Measurements from ENCODE around the gene FOXL2NB.
A peak's percentile ranks its signal among the peaks of the same experiment; 100 is the strongest.

Gene FOXL2NB

DNA sequence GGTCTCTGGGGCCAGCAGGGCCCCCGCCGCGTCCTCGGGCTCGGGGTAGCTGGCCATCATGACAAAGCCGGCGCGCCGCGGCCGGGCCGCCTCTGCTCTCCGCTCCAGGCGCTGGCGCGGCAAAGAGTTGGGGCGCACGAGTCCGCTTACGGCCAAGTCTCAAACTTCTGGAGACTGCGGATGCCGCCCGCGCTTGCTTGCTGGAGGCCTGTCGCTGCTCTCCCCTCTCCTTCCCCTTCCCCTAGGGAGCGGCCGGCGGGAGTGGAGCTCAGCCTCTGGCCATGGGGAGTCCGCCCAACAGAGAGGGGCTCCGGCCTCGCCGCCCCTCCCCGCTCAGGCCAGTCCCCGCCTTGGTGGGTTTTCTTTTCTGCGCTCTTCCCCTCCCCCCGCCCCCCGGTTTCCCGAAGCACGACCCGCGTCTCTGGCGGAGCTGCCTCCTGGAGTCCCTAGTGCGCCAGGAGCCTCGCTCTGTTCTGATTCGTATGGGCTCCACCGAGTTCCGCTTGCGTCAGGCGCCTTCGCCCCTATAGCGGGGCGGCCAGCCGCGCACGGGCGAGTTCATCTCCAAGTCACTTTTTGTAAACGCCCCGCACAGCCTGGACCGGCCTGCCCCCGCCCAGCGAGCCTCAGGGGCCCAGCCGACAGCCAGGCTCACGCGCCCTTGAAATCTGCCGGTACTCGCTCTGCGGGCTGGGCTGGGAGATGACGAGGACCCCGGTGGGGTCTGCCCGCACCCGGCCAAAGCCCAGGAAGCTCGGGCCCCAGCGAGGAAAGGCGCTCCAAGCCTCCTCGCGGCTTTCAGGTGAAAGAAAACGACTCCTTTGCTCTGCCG lies at the start of gene FOXL2NB, which contains the start of gene FOXL2:
FOXL2NB (plus strand) TSS at position 555 of the 832 bp plus-strand sequence; CDS start at position 703, 148 bp downstream.
FOXL2 (minus strand) TSS at position 475 of the 832 bp plus-strand sequence; CDS start at position 60, 415 bp downstream.
- peak; percentile 65 for DNase-seq (ENCODE audit: low read depth)

DNA sequence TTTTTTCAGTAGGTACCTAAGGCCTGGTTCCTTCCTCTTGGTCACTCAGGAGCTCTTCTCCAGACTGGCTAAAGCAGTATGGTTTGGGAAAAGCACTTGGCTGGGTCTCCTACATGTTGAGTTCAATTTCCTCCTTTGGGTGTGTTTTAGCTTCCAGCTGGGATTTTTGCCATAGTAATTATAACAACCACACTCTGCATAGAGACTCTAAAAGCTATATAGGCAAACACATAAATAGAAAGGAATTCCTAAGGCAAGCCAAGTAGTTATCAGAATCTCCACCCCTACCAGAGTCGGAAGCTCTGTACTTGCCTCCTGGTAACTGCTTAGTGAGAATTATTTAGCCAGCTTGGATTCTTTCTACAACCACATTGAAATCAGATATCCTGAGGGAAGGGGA lies 48.7 kb upstream of the FOXL2NB start:
- DNase-seq (ENCODE audit: low read depth) = no peak

DNA sequence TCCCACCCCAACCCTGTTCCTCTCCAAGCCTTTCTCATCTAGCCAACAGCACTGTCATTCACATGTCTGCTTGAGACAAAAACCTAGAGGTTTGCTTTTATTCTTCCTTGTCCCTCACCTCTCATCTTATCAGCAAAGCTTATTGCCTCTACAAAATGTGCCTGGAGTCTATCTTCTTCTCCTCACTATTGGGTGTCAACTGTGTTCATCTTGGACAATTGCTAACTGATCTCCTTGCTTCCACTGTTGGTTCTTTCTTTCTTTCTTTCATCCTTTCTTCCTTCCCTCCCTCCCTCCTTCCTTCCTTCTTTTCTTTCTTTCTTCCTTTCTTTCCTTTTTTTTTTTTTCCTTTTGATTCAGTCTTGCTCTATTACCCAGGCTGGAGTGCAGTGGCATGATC lies 48.3 kb upstream of the FOXL2NB start:
- DNase-seq (ENCODE audit: low read depth) = no peak

DNA sequence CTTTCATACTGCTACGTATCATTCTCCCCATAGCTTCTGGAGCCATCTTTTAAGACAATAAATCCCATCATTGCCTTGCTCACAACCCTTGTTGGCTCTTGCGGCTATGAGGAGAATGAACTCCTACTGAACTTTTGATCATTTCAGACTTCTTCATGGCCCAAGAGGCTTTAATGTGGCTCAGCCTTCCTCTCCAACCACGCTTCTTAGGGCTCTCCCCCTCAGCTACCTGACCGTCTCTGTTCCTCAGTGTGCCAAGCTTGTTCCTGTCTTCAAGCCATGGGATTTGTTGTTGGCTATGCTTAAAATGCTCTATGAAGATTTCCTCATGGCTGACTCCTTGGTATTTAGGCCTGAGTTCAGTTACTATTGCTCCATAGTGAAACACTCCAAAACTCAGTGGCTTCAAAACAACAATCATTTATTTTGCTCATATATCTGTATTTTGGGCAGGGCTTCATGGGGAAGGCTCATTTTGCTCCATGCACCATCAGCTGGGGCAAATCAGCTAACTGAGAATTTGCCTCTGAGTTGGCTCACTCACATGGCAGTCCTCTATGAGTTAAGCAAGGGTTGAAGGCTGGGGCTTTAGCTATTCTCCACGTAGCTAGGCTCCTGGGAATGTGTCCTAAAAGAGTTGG lies 47.5 kb upstream of the FOXL2NB start:
- DNase-seq (ENCODE audit: low read depth) = no peak

DNA sequence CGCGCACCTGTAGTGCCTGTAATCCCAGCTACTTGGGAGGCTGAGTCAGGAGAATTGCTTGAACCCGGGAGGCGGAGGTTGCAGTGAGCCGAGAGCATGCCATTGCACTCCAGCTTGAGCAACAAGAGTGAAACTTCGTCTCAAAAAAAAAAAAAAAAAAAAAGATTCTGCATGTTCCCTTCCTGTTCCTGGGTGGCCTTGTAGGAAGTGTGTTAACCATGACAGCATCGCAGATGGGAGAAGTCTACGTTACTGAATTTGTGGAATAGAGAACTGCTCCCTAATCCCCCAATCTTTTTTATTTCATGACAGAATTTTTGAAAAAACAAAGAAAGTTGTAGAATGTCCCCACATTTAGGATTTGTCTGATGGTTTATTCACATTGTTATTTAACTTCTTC lies 45.5 kb upstream of the FOXL2NB start:
- DNase-seq (ENCODE audit: low read depth) = no peak

DNA sequence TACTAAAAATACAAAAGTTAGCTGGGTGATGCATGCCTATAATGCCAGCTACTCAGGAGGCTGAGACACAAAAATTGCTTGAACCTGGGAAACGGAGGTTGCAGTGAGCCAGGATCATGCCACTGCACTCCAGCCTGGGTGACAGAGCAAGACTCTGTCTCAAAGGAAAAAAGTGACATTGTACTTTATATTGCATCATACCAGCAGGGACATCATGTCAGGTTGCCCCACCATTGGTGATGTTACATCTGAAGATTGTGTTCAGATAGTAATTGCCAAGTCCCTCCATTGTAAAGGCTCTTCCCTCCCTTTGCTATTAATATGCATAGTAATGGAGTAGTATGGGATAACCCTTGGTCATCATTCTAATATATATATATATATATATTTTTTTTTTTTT lies 44.8 kb upstream of the FOXL2NB start:
- no peak for DNase-seq (ENCODE audit: low read depth)

DNA sequence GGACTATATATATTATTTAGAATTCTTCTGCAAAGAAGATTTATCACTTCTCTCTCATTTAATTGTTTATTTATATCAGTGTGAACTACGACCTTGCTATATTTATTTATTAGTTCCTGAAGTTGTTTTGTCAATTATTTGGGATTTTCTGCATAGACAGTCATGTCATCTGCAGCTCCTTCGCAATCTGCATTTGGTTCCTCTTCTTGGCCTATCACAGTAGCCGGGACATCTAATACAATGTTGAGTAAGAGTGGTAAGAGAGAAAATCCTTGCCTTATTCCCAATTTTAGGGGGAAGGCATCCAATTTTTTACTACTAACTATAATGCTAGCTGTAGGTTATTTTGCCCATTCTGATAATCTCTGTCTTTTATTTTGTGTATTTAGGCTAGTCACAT lies 39.5 kb upstream of the FOXL2NB start:
- no peak for DNase-seq (ENCODE audit: low read depth)

DNA sequence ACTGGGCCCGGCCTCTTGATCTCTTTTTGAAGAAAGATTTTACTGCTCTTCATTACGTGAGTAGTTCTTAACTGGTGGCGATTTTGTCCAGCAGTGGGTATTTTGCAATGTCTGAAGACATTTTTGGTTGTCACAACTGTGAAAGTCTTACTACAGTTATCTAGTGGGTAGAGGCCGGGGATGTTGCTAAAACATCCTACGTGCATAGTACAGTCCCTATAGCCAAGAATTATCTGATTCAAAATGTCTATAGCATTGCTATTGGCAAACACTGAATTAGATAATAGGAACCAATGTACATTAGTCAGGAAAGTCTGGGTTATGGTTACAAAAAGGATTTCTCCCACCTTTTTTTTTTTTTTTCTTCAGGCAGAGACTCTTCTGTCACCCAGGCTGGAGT lies 38.2 kb upstream of the FOXL2NB start:
- DNase-seq (ENCODE audit: low read depth) = no peak

DNA sequence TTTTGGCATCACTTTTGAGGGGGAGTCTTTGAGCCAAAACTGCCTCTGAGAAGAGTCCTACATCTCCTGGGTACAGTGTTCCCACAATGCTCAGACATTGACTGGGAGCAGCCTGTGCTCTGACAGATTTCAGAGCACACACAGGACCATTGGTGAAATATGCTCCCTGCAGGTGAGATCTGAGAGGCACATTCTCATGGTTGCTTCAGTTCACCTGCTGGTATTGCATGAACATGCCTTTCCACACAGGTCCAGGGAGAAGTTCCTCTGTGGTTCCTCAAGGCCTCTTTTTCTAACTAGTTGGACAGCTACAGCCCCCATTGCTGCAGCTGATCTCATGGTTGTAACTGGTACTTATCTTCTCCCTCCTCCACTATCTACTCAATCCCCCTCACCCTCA lies 37.1 kb upstream of the FOXL2NB start:
- no peak for DNase-seq (ENCODE audit: low read depth)

DNA sequence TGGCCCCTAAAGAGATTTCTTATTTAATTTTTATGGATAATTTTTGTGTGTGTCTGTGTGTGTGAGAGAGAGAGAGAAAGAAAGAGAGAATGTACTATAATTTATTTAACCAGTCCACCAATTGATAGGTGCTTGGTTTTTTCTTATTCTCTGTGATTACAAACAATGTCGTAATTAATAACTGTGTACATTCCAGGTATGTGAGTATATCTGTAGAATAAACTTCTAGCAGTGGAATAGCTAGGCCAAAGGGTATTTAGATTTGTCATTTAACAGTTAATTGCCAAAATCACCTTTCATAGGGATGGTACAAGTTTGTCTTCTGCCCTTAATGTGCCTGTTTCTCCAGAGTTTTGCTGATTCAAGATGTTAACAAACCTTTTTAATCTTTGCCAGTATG lies 35.4 kb upstream of the FOXL2NB start:
- no peak for DNase-seq (ENCODE audit: low read depth)

DNA sequence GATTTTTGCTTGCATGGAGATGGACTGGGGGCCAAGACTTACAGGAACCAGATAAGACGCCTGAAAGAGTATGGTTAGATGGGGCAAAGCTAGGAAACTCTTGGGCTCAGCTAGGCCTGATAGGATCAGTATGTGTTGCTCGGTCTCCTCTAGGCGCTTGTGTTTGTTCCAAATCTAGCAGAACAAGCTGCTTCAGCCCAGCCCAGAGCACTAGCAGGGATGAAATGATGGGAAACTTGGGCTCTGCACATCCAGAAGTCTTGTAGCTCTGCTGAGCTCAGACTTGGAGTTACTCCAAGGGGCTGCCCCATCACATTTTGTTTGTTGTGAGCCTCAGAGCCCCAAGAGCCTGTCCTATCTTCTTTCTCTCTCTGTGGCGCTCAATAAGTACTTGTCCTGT lies 34.8 kb upstream of the FOXL2NB start:
- no peak for DNase-seq (ENCODE audit: low read depth)

DNA sequence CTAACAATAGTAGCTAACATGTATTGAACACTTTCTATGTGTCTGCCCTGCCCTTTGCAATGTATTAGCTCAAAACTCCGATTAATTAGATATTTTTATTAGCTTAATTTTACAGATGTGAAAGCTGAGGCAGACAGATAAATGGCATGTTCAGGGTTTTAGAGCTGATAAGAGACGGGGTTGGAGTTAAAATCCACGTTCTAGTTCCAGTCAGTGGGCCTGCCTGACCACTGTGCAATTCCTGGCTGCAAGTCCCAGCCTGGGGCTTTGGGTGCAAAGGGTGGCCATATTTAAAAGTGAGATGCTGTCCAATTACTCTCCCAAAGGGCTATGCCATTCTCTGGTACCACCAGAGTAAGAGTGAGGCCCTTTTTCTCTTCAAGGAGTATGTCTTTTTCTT lies 33.3 kb upstream of the FOXL2NB start:
- no peak for DNase-seq (ENCODE audit: low read depth)

DNA sequence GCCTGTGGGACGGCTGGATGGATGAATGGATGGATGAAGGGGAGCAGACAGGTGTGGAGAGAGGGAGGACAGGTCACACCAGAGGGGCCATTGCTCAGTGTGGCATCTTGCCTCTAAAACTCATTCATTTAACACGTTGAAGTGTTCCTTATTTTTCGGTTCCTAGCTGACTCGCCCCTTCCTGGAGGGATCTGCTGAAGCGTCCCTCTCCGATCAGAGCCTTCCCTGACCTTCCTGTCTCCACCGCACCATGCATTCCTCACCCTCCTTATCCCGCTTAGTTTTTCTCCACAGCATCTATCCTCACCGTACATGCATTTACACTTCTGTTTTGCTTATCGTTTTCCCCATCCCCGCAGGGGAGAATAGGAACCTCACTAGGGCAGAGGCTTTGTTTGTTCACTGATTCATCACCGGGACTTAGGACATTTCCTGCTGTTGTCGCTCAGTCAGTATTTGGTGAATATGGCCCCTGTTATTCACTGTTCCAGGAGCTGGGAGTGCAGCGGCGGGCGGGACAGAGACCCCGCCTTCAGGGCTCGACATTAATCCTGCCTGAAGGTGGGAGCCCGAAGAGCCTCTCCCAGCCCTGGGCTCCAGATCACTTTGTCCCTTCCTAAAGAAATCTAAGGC lies 32.0 kb upstream of the FOXL2NB start:
- peak; percentile 79 for DNase-seq (ENCODE audit: low read depth)

DNA sequence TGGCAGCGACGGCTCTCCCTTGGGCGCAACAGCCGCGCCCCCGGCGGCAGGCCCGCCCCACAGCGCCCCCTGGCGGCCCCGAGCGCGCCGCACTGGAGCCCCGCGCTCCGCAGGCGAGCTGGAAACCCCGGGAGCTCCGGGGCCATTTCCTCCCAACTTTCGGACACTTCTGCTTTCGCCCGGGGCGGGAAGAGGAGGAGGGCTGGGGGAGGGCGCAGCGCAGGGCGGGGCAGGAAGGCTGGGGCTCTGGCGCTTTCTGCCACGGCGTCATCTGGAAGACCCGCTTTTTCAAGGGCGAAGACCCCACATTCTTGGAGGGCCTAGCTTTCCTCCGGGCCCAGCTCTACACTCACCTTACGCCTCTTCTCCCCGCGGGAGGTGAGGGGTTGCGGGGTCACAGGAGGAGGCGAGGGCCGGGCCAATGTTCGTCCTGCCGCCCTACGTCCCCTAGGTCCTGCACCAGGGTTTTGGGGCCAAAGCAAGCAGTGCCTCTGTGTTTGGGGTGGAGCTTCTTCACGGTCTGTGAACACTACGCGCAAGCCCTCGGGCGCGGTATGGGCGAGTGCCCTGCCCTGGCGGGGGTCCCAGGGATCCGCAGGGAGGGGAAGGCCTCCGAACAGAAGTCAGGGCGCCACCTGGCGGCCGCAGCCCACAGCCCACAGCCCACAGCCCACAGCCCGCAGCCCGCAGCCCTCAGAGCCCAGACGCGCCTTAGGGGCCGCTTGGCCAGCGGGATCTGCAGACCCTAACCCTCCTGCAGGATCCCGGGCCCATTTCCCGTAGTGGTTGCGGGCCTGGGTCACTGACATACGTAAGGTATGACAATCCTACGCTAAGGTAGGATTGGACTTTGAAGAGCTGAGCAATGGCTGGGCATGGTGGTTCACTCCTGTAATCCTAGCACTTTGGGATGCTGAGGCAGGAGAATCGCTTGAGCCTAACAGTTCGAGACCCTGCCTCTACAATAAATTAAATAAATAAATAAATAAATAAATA lies 31.2 kb upstream of the FOXL2NB start:
- peak; percentile 93 for DNase-seq (ENCODE audit: low read depth)

DNA sequence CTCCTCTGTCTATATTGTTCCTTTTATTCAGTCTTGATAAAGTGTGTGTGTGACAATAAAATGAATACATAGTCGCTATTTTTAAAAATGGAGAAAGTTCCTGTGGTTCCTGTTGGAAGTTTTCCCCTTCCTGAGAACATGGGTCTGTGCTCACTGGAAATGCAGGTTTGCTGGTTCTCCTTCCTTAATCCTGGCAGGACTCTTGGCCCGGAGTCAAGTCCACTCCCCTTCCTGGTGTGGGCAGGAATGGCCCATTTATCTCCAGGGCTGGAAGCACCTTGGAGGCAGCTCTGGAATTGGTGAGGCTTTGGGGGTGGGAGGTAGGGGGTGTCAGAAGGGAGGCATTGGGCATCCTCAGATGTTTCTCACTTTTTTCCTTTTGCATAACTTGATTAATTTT lies 30.2 kb upstream of the FOXL2NB start:
- no peak for DNase-seq (ENCODE audit: low read depth)

DNA sequence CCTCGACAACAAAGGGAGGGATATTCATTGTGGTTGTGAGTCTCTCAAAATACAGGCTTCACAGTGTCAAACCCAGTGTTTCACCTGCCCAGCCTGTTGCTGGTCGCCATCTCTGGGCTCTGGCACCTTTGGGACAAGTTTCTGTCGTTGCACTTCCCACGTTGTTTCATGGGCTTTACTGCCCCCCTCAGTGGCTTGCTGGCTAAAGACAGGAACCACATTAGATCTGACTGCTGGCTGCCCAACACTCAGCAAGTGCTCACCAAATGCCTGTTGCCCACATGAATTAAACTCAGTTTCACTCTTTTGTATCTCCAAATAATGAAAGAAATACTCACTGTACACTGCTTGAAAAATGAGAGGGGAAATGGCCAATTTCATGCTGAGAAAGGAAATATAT lies 27.7 kb upstream of the FOXL2NB start:
- no peak for DNase-seq (ENCODE audit: low read depth)

DNA sequence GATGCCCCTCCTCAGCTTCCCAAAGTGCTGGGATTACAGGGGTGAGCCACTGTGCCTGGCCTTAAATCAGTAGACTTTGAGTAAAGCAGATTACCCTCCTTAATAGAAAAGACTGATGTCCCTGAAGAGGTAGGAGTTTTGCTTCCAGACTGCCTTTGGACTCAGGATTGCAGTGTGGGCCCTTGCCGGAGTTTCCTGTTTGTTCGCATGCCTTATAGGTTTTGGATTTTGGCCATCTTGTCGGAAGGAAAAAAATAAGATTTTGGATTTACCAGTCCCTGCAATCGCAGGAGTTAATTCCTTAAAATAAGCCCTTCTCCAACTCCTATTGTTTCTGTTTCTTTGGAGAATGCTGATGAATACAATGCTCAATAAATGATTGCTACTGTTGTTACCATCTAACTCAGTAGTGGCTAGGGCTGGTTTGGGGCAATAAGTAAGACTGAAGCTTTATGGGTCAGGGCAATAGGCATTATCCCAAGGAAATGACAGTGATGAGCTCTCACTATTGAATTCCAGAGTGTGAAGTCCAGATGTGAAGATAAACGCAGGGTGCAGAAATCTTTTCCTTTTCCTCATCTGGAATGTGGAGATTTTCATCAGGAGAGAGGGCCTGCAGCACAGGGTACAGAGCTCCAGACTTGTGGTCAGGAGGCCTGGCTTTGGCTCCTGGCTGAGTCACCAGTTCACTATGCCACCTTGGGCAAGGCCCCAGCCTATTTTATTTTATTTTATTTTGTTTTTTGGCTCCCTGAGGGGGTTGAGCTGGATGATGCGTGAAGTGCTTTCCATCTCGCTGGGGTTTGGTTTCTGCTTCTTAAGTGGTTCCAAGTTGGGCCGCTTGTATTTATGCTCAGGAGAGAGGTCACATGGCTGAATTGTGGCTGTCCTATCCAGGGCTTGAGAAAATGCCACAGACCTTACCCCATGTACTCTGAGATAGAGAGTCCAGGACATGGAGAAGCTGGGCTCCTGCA lies 25.4 kb upstream of the FOXL2NB start:
- DNase-seq (ENCODE audit: low read depth) = peak; percentile 91

DNA sequence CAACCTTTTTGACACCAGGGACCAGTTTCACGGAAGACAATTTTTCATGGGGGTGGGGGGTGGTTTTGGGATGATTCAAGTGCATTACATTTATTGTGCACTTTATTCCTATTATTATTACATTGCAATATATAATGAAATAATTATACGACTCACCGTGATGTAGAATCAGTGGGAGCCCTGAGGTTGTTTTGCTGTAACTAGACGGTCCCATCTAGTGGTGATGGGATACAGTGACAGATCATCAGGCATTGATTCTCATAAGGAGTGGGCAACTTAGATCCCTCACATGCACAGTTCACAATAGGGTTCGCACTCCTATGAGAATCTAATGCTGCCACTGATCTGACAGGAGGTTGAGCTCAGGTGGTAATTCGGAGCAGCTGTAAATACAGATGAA lies 24.6 kb upstream of the FOXL2NB start:
- peak; percentile 59 for DNase-seq (ENCODE audit: low read depth)

DNA sequence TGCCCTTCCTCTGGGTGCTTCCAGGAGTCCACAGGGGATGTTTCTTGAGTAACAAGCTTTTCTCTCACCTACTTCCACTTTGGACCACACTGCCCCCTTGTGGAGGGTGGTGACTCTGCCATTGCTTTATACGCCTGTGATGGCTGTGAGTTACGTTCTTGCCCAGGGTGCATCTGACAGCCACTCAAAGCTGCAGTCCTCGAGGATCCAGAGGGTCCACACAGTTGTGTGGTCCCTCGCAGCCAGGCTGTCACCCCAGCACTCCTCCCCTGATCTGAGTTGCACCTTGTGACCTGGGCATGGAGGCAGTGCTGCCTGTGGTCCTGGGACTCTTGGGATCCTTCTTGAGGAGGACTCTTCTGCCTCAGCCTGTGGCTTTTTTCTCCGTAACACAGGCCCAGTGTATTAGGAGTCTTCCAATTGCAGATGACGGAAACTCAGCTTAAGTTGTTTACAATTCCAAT lies 23.5 kb upstream of the FOXL2NB start:
- DNase-seq (ENCODE audit: low read depth) = peak; percentile 86

DNA sequence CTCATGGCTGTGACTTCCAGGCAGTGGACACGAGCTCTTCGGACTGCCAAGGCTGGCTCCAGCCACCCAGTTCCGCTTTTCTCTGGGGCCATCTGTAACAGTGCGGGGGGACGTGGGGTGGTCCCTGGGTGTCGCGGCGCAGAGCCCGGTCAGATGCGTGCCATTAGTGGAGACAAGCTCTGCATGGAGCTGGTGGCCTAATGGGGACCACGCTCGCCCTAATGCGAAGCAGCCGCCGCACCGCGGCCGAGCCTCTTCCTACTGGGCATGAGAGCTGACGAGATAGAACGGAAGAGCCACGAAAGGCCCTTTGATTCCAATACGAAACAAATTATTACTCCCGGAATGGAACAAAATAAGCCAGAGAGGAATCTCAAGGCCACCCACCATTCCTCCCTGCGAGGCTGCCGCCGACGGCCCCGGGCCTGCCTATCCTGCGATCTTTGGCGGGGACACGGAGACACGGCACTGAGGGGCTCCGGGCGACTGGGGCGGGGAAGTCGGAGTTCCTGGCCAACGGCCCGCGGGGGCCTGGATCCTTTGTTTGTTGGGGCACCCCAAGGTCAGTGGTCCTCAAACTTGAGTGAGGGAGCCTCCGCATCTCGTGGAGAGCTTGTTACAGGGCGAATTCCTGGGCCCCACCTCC lies 18.2 kb upstream of the FOXL2NB start:
- no peak for DNase-seq (ENCODE audit: low read depth)
